Iris pigment epithelial cell (primary cell): Measurements from ENCODE around the gene LDB2.

Experiments
- DNase-seq: peaks from one replicate; pipeline ENCODE4 v3.0.0-alpha.2; 2011; ENCODE audit warnings: low read depth

Gene LDB2

GRCh38 chr4:16721613-16722291 lies 176.7 kb downstream of the LDB2 start:
- DNase-seq, result peak; percentile 94

GRCh38 chr4:16720761-16721160 lies 177.7 kb downstream of the LDB2 start:
- no peak for DNase-seq

- DNase-seq, result peak; percentile 28
Observed at GRCh38 chr4:16717266-16717970, 181.0 kb downstream of the LDB2 start.

- DNase-seq, result peak; percentile 33
Observed at GRCh38 chr4:16715482-16715881, 183.0 kb downstream of the LDB2 start.

- no peak for DNase-seq
Observed at GRCh38 chr4:16714191-16714590, 184.3 kb downstream of the LDB2 start.

GRCh38 chr4:16713696-16714095 lies 184.7 kb downstream of the LDB2 start:
- DNase-seq, result no peak

GRCh38 chr4:16713271-16713670 lies 185.2 kb downstream of the LDB2 start:
- no peak for DNase-seq

- no peak for DNase-seq
Observed at GRCh38 chr4:16710198-16710597, 188.2 kb downstream of the LDB2 start.

- peak; percentile 25 for DNase-seq
Observed at GRCh38 chr4:16707874-16708273, 190.6 kb downstream of the LDB2 start.

- DNase-seq, result peak; percentile 59
Observed at GRCh38 chr4:16706251-16706650, 192.2 kb downstream of the LDB2 start.

GRCh38 chr4:16705341-16705740 lies 193.1 kb downstream of the LDB2 start:
- no peak for DNase-seq

GRCh38 chr4:16704489-16704888 lies 194.0 kb downstream of the LDB2 start:
- DNase-seq, result no peak

GRCh38 chr4:16695896-16696295 lies 202.5 kb downstream of the LDB2 start:
- DNase-seq, result no peak

- DNase-seq, result no peak
Observed at GRCh38 chr4:16694884-16695276, 203.6 kb downstream of the LDB2 start.

- DNase-seq, result no peak
Observed at GRCh38 chr4:16694173-16694883, 204.1 kb downstream of the LDB2 start.

GRCh38 chr4:16693641-16694040 lies 204.8 kb downstream of the LDB2 start:
- no peak for DNase-seq

- no peak for DNase-seq
Observed at GRCh38 chr4:16692961-16693506, 205.4 kb downstream of the LDB2 start.

GRCh38 chr4:16692524-16692923 lies 205.9 kb downstream of the LDB2 start:
- peak; percentile 45 for DNase-seq

- DNase-seq, result peak; percentile 65
Observed at GRCh38 chr4:16692046-16692445, 206.4 kb downstream of the LDB2 start.

GRCh38 chr4:16691450-16691849 lies 207.0 kb downstream of the LDB2 start:
- DNase-seq, result no peak

- peak; percentile 31 for DNase-seq
Observed at GRCh38 chr4:16687845-16688244, 210.6 kb downstream of the LDB2 start.

GRCh38 chr4:16687011-16687410 lies 211.4 kb downstream of the LDB2 start:
- DNase-seq, result no peak

- DNase-seq, result peak; percentile 96
Observed at GRCh38 chr4:16686195-16686594, 212.2 kb downstream of the LDB2 start.
